OCI-M2 (cell line): ENCODE results near the gene IFT80.
"Not testable (repeated sequence)": the region's sequence is repeated elsewhere in the genome, so short reads cannot be mapped to it uniquely, and the experiment has no call there.

Experiments used
- DNase-seq: peaks from one replicate; lab custom pipeline; 2025; ENCODE audit not compliant: unreplicated experiment; lab: John Stamatoyannopoulos, UW

IFT80 gene

DNA sequence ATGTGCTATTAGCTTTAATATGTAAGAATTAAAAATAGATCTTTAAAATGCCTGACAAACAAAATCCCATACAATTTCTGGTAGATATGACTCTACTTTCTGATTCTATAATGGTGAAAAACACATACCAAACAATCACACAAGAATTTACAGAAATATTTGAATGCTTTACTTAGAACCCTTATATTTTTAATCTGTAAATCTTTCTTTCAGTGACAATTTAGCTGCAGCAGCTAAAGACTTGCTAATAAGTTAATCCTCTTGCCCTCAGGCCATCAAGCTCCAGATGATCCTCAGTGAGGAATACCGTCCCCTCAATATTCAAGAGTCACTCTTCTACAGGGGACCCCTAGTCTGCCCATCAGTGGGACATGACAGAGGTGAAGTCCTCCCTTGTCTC lies 118.2 kb downstream of the IFT80 start:
- no peak for DNase-seq

DNA sequence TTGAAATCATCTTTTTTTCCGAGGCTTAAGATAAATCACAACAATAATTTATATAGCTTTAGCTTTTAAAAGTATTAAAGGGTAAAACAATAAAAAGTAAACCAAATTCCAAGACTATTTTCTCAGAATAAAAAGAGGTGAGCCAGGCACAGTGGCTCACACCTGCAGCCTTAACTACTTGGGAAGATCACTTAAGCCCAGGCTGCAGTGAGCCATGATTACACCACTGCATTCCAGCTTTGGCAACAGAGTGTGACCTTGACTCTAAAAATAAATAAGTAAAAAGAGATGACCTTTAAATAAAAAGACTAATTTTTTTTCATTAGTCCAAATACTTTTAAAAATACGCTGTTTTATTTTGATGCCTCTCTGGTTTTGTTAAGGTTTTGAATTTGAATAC lies 119.4 kb downstream of the IFT80 start:
- DNase-seq = no peak

DNA sequence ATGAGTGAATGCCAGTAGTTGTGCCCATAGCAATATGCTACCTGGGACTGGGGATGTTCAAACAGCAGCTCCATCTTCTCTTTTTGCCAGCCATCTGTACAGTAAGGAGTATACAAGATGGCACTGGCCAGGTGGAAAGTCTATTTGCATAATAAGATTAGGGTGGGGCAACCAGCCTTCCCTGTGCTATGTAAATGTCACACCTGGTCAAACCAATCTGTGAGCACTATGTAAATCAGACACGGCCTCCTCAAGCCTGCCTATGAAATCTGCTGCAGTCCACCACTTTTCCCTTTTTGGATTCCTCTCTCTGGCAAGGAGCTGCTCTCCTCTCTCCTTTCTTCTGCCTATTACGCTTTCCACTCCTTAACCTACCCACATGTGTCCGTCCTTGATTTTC lies 120.8 kb downstream of the IFT80 start:
- no peak for DNase-seq

DNA sequence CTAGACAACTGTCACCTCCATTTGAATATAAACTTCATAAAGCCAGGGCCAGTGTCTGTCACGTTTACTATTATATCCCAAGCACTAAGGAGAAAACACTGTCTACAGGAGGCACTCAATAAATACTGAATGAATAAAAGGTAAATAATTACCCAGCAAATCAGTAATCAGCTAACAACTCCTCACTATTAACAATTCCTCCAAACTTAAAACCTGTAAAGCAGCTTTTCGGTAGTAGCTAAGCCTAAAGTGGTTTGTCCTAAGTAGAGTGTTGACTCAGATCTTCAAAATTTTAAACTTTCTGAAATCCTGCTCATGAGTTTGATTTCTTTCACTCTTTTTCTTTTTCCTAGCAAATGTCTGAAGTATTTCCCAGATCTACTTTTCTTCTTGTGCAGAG lies 133.9 kb downstream of the IFT80 start:
- DNase-seq = no peak

DNA sequence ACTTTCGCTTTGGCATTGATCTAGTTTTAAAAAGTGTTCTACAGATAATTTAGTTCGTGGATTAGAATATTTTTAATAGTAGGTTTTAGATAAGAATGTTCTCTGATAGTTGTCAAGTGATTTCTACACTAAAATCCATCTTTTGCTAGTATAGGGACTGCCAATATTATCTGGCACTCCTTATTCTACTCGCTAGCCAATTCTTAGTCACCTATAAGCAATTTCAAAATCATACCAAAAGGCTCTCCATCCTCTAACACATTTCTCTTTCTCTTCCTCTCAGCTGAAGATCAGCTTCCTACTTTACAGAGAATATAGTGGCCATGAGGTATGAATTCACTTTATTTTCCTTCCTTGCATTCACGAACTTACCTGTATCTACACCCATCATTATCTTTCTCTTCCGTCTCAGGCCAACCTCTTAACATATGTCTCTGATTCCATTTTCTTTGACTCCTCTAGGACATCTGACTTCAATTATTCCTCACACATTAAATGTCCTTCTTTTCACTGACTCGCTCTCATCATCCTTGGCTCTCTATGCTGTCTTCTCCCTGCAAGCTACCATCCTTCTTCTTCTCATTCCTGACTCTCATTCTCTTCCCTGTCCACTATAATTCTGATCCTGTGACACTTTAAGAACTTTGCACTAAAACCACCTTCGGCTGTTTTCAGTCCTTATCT lies 138.3 kb downstream of the IFT80 start:
- no peak for DNase-seq

DNA sequence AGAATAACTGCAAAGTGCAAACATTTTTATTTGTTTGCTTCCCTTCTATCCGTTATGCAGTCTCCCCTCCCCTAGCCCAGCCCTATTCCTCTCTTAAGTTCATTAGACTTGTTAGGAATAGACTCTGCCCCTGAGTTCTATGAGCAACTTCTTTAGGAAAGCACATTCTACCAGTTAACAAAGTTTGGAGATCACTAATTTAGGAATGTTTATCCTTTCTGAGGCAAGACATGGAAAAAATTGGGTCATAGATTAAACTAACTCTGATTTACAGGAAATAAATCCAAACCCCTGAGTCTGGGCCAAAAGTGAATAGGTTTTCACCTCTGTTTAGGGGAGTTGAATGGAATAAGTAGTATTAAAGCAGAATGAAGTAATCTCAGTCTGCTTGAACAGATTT lies 139.4 kb downstream of the IFT80 start:
- DNase-seq = no peak

DNA sequence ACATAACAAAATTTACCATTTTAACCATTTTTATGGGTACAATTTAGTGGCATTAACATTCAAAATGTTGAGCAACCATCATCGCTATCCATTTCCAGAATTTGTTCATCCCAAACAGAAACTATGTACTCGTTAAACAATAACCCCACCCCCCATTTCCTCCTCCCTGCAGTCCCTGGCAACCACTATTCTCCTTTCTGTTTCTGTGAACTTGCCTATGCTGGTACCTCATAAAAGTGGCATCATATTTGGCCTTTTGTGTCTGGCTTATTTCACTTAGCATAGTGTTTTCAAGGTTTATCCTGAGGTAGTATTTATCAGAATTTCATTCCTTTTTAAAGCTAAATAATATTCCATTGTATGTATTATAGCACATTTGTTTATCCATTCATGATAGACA lies 141.4 kb downstream of the IFT80 start:
- no peak for DNase-seq

DNA sequence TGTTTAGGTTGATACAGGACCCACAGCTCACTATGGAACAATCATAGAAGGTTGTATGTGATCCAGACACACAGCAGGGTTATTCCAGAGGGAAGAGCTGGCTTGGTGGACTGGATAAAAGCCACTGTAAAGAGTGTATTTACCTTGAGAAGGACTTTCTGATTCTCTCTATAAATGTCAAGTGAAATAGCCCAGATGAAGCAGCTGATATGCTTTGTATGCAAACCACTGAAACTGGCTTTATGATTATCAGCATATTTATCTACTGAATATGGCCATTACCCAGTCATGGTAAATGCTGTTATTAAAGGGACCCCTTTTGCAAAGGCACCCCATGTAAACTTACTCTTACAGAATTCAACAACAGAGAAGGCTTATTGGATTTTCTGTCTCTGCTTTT lies 145.7 kb downstream of the IFT80 start:
- no peak for DNase-seq

DNA sequence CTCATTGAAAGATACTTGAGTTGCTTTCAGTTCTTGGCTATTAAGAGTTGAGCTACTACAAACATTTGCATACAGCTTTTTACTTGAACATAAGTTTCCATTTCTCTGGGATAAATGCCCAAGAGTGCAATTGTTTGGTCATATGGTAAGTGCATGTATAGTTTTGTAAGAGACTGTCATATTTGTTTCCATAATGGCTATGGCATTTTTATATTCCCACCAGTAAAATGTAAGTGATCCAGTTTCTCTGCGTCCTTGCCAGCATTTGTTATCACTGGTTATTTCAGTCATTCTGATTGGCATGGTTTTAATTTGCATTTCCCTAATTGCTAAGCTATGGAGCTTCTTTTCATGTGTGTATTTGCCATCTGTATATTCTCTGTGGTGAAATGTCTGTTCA lies 151.3 kb downstream of the IFT80 start:
- no peak for DNase-seq

DNA sequence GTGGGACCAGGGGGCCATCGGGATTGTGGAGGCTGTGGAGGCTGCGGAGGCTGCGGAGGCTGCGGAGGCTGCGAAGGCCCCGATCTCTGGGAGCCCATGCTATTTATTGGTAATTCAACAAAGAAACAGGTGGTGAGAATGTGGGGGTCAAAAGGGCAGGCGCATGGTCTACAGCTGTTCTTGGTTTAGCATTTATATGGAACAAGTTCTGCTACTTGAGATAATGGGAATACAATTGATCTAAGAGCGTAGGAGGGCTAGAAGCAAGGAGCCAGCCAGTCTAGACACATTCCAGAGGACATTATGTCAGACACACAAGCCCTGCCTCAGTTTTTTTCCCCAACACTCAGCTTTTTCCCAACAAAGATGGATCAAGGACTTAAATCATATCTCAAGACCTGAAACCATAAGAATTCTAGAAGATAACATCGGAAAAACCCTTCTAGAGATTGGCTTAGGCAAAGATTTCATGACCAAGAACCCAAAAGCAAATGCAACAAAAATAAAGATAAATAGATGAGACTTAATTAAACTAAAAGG lies 153.7 kb downstream of the IFT80 start:
- no peak for DNase-seq

DNA sequence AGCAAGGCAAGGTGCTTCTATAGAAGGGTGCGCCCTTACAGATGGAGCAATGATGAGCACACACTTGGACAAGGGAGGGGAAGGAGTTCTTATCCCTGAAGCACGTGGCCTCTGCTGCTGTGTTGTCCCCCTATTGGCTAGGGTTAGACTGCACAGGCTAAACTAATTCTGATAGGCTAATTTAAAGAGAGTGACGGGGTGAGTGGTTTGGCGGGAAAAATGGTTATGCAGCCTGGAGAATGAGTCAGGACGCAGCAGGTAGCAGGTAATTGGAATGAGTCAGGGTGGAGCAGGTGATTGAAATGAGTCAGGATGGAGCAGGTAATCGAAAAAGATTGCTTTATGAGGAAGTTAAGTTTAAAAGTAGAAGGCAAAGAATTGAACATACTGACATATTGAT lies 158.3 kb downstream of the IFT80 start:
- DNase-seq = not testable (repeated sequence)

DNA sequence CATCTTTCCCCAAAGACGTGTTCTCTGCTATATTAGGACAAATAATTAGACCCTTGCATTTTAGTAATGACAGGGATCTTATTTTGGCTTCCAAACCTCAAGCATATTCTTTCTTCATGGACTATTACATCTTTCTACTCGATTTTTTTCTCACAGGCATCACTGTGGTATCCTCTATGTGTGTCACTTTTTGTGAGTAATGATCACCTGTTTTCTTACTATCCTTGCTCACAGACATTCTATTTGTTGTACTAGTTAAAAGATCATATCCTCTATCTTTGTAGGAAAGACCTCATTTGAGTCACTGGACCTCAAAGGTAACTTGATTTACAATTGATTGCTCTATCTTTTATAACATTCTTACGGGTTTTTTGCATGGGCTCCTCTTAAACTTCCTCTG lies 167.0 kb downstream of the IFT80 start:
- DNase-seq = no peak

DNA sequence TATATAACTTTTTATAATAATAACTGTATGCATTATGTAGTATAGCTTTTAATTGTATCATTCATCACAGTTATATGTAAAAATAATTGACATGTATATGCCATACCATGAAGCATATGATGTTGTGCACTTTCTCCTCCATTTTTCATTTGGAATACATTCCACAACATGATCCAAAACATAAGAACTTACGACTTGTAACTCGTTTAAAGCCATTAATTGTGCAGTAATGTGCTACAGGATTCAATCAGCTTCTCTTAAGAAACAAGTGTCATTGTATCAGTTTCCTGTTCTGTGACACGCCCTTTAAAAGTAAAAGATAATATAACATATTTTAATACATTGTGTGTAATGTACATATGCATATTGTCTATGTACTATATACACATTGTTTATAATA lies 171.6 kb downstream of the IFT80 start:
- DNase-seq = no peak

DNA sequence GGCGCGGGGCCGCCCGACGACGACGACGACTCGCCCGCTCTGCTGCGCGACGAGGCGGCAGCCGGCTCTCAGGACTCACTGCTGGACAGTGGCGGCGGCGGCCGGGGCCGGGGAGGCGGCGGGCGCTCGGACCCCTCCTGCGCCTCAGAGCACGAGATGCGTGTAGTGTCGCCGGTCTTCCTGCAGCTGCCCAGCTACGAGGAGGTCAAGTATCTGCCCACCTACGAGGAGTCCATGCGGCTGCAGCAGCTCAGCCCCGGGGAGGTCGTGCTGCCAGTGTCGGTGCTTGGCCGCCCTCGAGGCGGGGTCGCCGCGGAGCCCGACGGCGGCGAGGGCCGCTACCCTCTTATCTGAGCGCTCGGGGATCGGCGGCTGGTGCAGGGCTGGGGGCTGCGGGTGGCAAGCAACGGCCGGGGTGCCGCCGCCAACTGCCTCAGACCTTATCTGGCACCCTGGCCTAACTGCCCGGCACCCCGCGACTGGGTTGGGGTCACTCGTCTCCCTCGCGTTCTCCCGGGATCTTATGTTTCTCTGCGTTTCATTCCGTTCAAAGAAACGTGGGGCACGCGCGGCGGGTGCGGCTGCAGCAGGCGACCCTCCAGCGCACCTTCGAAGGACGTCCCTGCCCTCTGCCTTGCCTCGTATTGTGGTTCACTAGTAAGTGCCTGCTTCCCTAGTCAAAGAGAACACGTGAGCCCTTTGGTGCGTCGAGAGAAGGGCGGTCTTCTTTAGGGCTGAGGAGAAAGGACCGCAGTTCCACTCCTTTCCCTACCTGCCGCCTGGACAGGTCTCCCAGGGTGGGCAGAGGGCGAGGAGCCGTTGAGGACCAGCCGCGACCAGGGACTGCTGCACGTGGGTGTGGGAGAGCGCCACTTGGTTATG lies 172.8 kb downstream of the IFT80 start:
- DNase-seq = no peak

DNA sequence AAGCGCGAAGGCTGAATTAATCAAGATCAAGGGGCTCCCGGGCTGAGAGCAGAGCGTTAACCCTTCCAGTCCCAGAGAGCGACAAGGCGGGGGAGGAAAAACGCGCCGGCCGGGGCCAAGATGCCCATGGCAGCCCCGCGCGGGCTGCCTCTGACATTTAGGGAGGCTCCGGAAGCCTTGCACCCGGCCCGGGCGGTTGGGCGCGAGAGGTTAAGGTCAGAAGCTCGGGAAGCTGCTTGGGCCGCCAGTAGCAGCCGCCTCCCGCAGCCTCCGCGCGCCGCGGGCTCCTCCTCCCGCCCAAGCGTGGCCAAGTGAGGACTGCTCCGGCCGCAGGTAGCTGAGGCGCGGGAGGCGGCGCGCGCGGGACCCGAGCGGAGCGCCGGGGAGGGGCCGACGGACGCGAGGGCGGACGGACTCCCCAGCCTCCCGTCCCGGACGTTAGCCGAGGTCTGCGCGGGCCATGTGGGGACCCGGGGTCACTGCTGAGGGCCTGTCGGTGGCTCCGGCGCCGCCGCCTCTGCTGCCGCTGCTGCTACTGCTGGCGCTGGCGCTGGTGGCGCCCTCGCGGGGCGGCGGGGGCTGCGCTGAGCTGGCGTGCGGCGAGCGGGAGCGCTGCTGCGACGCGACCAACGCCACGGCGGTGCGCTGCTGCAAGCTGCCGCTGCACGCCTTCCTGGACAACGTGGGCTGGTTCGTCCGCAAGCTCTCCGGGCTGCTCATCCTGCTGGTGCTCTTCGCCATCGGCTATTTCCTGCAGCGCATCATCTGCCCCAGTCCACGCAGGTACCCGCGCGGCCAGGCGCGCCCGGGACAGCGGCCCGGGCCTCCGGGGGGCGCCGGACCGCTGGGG lies 173.6 kb downstream of the IFT80 start, which contains the start of gene C3orf80:
Gene C3orf80, plus strand, starts transcription at position 247 of the 850 bp plus-strand sequence. Its CDS starts 214 bp downstream, at position 461.
- DNase-seq = no peak

DNA sequence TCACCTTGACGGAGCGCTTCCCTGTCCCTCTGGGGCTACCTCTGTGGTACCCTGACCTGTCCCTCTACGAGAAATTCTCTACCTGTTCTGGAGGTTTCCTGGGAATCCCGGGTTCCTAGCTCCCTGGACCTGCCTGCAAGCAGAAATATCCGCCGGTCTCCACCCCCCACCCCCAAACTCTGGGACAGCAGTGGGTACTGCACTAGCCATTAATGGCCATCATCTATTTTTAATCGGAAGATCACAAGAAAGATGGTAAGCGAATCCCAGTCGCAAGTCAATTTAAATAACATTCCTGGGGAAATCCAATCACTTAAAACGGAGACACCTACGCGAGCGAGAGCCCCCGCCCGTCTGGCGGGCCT lies 174.2 kb downstream of the IFT80 start:
- DNase-seq = no peak

DNA sequence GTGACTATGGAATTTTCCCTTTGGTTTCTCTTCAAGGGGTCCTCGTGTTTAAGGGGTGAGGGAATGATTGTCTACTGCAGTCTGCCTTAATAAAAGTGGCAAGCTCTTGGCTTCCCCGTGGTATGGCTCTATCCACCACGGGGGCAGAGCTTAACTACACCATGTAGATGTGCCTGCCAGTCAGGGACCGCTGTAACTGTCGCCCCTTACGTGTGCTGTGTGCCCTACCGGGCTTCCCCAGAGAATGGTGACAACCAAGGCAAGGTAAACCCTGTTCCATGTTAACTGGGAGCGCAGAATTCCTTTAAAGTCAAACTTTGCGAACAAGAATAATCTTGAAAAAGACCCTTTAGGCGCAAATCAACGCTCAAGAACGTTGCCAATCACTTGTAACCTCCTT lies 174.8 kb downstream of the IFT80 start:
- no peak for DNase-seq

DNA sequence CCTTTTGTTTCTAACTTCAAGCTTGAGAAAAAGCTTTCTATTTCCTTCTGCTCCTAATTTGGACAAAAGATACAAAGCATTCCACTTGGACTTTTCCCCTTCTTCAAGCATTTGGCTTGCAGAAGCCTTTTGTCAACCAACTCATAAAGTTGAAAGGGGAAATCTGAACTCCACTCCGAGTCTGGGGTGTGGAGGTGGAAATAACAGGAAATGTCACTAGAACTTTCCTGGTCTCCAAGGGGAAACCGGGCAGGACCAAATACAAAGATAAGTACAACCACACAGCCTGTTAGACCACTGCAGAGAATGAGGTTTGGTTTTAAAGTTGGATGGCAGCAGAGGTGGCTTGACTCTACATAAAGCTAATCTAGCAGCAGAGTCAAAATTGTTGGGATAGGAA lies 178.0 kb downstream of the IFT80 start:
- DNase-seq = no peak

DNA sequence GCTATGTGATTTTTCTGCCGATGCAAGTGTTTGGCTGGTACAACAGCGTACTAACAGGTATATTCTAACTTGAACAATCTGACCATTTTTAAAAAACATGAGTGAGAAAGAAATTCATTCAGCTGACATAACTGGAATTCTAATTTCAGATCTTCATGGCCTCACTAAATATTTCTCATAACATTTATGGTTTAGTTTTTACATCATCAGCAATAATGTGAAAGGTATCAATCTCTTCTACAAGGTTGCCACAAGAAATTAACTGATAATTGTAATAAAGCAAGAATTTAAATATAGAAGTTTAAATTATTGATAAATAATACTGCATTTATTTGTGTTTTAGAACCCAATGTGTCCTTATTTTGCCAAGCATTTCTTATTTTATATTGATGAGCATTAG lies 179.0 kb downstream of the IFT80 start:
- DNase-seq = no peak

DNA sequence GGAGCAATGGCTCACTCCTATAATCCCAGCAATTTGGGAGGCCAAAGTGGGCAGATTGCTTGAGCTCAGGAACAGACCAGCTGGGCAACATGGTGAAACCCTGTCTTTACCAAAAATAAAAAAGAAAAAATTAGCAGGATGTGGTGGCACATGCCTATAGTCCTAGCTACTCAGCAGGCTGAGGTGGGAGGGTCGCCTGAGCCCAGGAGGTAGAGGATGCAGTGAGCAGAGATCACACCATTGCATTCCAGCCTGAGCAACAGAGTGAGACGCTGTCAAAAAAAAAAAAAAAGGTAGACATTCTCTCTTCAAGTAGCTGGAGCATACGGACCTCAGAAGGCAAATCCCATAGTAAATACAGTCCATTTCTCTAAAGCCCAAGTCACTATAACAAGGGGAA lies 180.9 kb downstream of the IFT80 start:
- no peak for DNase-seq

DNA sequence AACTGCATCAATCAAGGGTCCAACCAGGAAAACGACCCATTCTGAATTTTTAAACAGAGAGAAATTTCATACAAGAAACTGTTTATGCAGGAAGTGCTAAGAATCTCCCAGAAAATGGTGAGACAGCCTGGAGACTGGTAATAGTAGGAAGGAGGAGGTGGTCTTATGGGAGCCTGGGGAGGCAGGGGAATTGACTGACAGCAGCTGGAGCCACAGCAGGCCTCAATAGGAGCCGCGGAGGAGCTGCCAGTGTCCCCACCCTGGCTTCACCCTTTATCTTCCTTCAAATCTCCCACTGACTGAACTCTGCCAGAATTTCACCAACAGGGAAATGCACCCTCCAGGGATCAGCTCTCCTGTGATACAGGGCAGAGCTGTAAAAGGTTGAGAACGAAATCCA lies 181.3 kb downstream of the IFT80 start:
- DNase-seq = no peak
